ENCODE measurements around the gene CHRNG.

The CHRNG gene

GRCh38 chr2:232506709-232507108 is 32.8 kb upstream of the CHRNG start:
- no peak for DNase-seq

- DNase-seq, result no peak
Observed at GRCh38 chr2:232508251-232508650, 31.2 kb upstream of the CHRNG start.

GRCh38 chr2:232511336-232511890 is 28.1 kb upstream of the CHRNG start:
- DNase-seq, result no peak

GRCh38 chr2:232512602-232513001 is 26.9 kb upstream of the CHRNG start:
- no peak for DNase-seq

GRCh38 chr2:232513353-232513752 is 26.1 kb upstream of the CHRNG start:
- no peak for DNase-seq

GRCh38 chr2:232515639-232516038 is 23.9 kb upstream of the CHRNG start:
- DNase-seq, result no peak

GRCh38 chr2:232516551-232516950 is 22.9 kb upstream of the CHRNG start:
- no peak for DNase-seq

- no peak for DNase-seq
Observed at GRCh38 chr2:232518844-232519243, 20.6 kb upstream of the CHRNG start.

- no peak for DNase-seq
Observed at GRCh38 chr2:232519581-232520438, 19.7 kb upstream of the CHRNG start, which contains the start of gene PRSS56. Gene PRSS56, plus strand, starts transcription at chr2:232520388. Its CDS starts 211 bp downstream, at chr2:232520599.

GRCh38 chr2:232520489-232520888 is 19.0 kb upstream of the CHRNG start:
- no peak for DNase-seq

GRCh38 chr2:232521098-232521497 is 18.4 kb upstream of the CHRNG start:
- no peak for DNase-seq

GRCh38 chr2:232521959-232522622 is 17.4 kb upstream of the CHRNG start:
- DNase-seq, result peak; percentile 35

GRCh38 chr2:232522623-232523401 is 16.7 kb upstream of the CHRNG start:
- DNase-seq, result no peak

- no peak for DNase-seq
Observed at GRCh38 chr2:232523402-232523681, 16.1 kb upstream of the CHRNG start.

GRCh38 chr2:232523682-232524597 is 15.6 kb upstream of the CHRNG start:
- no peak for DNase-seq

- no peak for DNase-seq
Observed at GRCh38 chr2:232524771-232525170, 14.7 kb upstream of the CHRNG start.

- DNase-seq, result no peak
Observed at GRCh38 chr2:232525199-232525598, 14.3 kb upstream of the CHRNG start.

- DNase-seq, result no peak
Observed at GRCh38 chr2:232525791-232526371, 13.6 kb upstream of the CHRNG start, which contains the start of gene CHRND. Gene CHRND, plus strand, starts transcription at chr2:232526160. Its CDS starts 56 bp downstream, at chr2:232526216.

- DNase-seq, result no peak
Observed at GRCh38 chr2:232526372-232526941, 13.0 kb upstream of the CHRNG start.

GRCh38 chr2:232527905-232528470 is 11.5 kb upstream of the CHRNG start:
- no peak for DNase-seq

Data from CD4-positive, alpha-beta T cell treated with Interleukin-15 for 1 hour (primary cell).